ENCODE results near the gene HTT. TPM values are rescaled to one million over a fixed set of nuclear protein-coding genes. Genes with fewer than 3 reads are reported as not detected.

HTT gene
- total RNA-seq, 1 donor from 2014 or later, result 65.2 TPM

GRCh38 chr4:3286335-3287175, 212.1 kb downstream of the HTT start:
- no peaks in the 10 kb centered on the region for H3K9me3 ChIP-seq (ENCODE audit: insufficient read depth, low read depth, low read length)
- H3K4me1 ChIP-seq (ENCODE audit: insufficient read depth, low read length), result peaks cover 11% of the 10 kb centered on the region
- Mint-ChIP-seq H3K27ac (ENCODE audit: unreplicated experiment) (no peak overlapping the region), H3K4me1 (ENCODE audit: low read depth, unreplicated experiment) (peaks cover 2% of the 10 kb centered on the region), H3K36me3 (ENCODE audit: low read depth, unreplicated experiment) (peaks cover 7% of the 10 kb centered on the region), H3K9me3 (ENCODE audit: unreplicated experiment) (no peaks in the 10 kb centered on the region), H3K4me3 (ENCODE audit: unreplicated experiment) (no peak overlapping the region), H3K27me3 (ENCODE audit: low read depth, unreplicated experiment) (peaks cover 23% of the 10 kb centered on the region)
- H3K4me2 ChIP-seq (ENCODE audit: low read length), result peak overlapping the region; percentile 66
- no peak overlapping the region for H3K9ac ChIP-seq (ENCODE audit: low read length)
- FAIRE-seq (no peak), DNase-seq (ENCODE audit: low read depth) (no peak)
- no peaks in the 10 kb centered on the region for H3K79me2 ChIP-seq (ENCODE audit: insufficient read depth, low read length)
- H3K4me3 ChIP-seq (ENCODE audit: insufficient read depth, low read depth, low read length), result peak overlapping the region; percentile 13
- peaks cover 5% of the 10 kb centered on the region for H3K27me3 ChIP-seq (ENCODE audit: insufficient read depth, low read length)
- no peak for TF ChIP-seq EZH2 (IDR thresholded peaks at IDR 0.05; ENCODE audit: insufficient read depth, low read length)
- TF ChIP-seq CTCF (IDR thresholded peaks at IDR 0.05; ENCODE audit: insufficient read depth, low read depth, low read length), result no peak
- H3K36me3 ChIP-seq (ENCODE audit: insufficient read depth, low read length), result no peaks in the 10 kb centered on the region
- no peaks in the 10 kb centered on the region for H4K20me1 ChIP-seq (ENCODE audit: insufficient read depth, low read length)
- H2AFZ ChIP-seq (ENCODE audit: low read depth, low read length), result peak overlapping the region; percentile 57
- no peak overlapping the region for H3K27ac ChIP-seq (ENCODE audit: low read depth, low read length)

GRCh38 chr4:3287271-3287971, 212.9 kb downstream of the HTT start:
- DNase-seq (ENCODE audit: low read depth) (no peak), FAIRE-seq (no peak)
- Histone ChIP-seq H3K36me3 (ENCODE audit: insufficient read depth, low read length) (no peaks in the 10 kb centered on the region), H3K27me3 (ENCODE audit: insufficient read depth, low read length) (peaks cover 5% of the 10 kb centered on the region), H3K9me3 (ENCODE audit: insufficient read depth, low read depth, low read length) (no peaks in the 10 kb centered on the region), H3K79me2 (ENCODE audit: insufficient read depth, low read length) (no peaks in the 10 kb centered on the region), H4K20me1 (ENCODE audit: insufficient read depth, low read length) (no peaks in the 10 kb centered on the region), H3K27ac (ENCODE audit: low read depth, low read length) (no peak overlapping the region), H3K4me1 (ENCODE audit: insufficient read depth, low read length) (peaks cover 17% of the 10 kb centered on the region), H3K4me2 (ENCODE audit: low read length) (no peak overlapping the region), H3K9ac (ENCODE audit: low read length) (no peak overlapping the region), H3K4me3 (ENCODE audit: insufficient read depth, low read depth, low read length) (no peak overlapping the region), H2AFZ (ENCODE audit: low read depth, low read length) (no peak overlapping the region)
- H3K27me3 Mint-ChIP-seq (ENCODE audit: low read depth, unreplicated experiment), result peaks cover 25% of the 10 kb centered on the region
- H3K27ac Mint-ChIP-seq (ENCODE audit: unreplicated experiment), result no peak overlapping the region
- H3K9me3 Mint-ChIP-seq (ENCODE audit: unreplicated experiment), result no peaks in the 10 kb centered on the region
- TF ChIP-seq EZH2 (IDR thresholded peaks at IDR 0.05; ENCODE audit: insufficient read depth, low read length), result no peak
- no peak for TF ChIP-seq CTCF (IDR thresholded peaks at IDR 0.05; ENCODE audit: insufficient read depth, low read depth, low read length)
- no peak overlapping the region for H3K4me3 Mint-ChIP-seq (ENCODE audit: unreplicated experiment)
- peaks cover 5% of the 10 kb centered on the region for H3K4me1 Mint-ChIP-seq (ENCODE audit: low read depth, unreplicated experiment)
- peaks cover 2% of the 10 kb centered on the region for H3K36me3 Mint-ChIP-seq (ENCODE audit: low read depth, unreplicated experiment)

Data from astrocyte (in vitro differentiated cells and primary cell).